CD4-positive, alpha-beta T cell treated with Interferon gamma for 1 hour (primary cell): ENCODE results near the gene GPR26.
"Not testable (repeated sequence)": the region's sequence is repeated elsewhere in the genome, so short reads cannot be mapped to it uniquely, and the experiment has no call there.

Experiments used
- DNase-seq: peaks from one replicate; pipeline ENCODE4 v3.0.0-alpha.2; 2020

GPR26 gene

DNA sequence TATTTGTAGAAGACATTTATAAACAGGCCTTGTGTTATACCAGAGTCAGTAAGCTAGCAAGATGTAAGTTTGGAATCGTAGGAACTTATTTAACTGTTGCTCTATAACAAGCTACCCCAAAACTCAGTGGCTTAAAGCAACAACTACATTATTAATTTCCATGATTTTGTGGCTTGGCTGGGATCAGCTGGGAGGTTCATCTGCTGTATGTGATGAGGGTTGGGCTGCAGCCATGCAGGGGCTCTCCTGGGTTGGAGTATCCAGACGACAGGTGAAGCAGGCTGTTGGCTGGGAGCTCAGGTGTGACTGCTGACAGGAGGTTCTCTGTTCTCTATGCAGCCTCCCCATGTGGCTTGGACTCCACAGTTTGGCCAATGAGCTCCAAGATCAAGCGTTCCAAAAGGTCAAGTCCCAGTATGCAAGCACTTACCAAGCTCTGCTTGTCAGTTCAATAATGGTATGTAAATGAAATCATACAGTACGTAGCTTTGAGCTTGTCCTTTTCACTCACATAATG, 52.4 kb downstream of the GPR26 start:
- DNase-seq = no peak

DNA sequence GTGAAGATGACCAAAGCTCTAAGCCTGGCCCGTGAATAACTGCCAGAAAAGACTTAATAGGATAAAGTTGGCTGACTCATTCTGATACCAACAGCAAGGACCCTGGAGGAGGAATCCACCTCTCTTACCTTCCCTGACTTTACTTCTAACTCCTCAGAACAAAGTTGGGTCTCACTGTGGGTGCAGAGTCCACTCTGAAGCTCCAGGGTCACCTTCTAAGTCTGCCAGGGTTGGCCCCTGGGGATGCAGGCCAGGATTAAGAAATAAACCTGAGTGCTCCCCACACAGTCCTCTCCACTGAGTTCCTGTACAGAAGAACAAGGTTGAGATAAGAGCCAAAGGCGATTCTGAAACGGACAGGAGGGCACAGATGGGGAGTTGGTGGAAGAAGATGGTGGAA, 54.4 kb downstream of the GPR26 start:
- DNase-seq = no peak

DNA sequence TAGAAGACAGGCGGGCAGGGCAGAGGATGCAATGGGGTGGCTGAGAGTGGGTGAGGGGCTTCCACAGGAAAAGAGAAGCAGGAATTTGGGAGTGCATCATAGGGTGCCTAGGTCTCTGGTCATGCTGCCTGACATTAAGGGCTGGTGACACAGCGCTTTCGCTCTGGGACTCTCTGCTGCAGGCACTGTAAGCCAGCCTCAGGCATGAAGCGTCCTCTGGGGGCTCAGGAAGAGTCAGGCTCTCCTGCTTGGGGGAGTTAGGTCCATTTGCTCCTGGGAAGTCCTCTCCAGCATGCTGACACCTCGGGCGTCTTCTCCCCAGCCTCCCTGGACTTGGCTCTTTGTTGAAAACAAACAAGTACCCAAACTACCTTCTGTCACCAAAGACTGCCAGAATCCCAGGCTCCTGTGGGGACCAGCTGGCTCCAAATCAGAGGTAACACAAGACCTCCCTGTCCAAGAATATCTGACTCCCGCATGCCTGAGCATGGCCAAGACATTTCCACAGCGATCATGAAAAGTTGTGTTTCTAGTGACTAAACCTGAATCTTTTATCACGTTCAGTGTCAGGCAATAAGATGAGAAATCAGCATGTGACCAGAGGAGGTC, 55.4 kb downstream of the GPR26 start:
- no peak for DNase-seq

DNA sequence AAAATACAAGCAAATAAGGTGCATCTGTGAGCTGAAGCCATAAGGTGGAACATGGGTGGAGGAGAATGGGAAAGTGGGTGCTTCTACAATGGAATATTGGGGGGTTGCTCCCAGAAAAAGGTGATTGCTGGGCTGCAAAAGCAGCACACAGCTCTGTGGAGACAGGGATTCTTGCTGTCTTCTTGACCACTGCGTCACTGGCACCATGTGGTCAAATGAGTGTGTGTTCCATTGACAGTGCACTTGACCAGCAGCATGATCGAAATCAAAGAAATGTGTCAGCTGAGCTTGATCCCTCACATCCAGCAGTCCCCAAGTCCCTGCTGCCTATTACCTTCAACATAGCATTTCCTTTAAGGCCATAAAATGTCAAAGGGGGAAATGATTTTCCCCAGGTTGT, 56.2 kb downstream of the GPR26 start:
- no peak for DNase-seq

DNA sequence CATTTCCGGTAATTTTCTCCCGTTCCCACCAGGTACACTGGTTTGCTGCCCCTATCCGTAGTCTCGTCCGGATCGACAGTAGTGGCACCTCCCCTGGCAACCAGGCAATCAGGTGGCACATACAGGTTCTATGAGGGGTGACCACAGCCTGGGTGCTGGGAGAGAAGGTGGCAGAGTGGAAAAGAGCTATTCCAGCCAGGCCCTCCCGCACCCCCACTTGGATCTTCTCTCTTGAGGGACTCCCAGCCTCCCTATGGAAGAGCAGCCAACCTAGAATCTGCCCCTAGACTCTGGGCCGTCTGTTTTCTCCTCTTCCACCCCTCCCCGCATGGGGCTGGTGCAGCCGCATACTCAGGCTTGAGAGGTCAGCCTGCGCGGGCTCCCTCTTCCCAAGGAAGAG, 58.6 kb downstream of the GPR26 start:
- DNase-seq = no peak

DNA sequence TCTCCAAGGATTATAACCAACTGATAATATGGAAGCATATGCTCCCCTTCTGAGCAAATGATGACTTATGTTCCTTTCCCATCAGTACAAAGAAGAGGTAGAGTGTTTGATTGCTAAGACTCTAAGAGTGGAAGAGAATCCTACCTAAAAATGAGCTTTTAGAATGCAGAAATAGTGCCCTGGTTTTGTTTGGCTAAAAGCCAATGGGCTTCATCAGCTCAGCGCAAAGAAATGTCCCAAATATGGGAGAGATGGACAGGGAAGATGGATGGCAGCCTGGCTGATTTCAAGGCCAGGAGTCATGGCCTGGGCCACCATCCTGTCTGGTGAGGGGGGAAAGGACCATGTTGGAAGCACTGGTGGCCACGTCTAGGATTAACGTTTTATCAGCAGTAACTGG, 60.2 kb downstream of the GPR26 start:
- DNase-seq = no peak

DNA sequence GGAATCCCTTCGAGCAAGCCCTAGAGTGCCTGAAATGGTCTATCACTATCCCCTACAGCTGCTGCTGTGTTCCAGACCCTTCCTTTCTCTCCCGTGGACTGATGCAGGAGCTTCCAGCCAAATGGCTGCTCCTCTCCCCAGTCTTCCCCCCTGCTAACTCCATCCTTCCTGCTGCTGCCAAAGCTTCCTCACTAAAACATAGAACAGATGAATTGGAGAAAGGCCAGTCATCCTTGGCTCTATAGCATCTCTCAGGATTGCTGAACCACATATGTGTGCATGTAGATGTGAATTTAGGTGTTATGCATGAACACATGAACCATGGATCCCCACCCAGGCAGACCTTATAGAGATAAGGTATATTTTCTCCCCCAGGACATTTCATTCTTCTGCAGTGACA, 60.7 kb downstream of the GPR26 start:
- no peak for DNase-seq

DNA sequence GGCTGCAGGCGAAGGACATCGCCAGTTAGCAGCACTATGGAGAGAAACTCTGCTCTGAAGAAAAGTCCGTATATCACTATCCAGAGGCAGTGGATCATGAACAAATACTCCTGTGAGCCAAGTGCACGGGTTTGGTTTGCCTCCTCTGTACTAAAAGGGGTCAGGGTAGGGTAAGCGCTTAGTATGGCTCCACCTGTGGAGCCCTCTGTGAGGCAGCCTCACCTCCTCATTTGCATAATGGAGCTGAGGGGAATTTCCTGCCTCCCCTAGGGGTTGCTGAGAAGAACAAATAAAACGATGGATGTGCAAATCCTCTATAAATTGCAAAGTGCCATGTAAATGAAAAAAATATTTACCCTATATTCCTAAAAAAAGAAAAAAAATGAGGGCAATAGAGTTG, 63.4 kb downstream of the GPR26 start:
- DNase-seq = no peak

DNA sequence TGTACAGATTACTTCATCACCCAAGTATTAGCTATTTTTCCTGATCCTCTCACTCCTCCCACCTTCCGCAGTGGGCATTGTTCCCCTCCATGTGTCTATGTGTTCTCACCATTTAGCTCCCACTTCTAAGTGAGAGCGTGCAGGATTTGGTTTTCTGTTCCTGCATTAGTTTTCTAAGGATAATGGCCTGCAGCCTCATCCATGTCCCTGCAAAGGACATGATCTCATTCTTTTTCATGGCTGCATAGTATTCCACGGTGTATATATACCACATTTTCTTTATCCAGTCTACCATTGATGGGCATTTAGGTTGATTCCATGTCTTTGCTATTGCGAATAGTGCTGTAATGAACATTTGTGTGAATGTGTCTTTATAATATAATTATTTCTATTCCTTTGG, 70.8 kb downstream of the GPR26 start:
- DNase-seq = not testable (repeated sequence)

DNA sequence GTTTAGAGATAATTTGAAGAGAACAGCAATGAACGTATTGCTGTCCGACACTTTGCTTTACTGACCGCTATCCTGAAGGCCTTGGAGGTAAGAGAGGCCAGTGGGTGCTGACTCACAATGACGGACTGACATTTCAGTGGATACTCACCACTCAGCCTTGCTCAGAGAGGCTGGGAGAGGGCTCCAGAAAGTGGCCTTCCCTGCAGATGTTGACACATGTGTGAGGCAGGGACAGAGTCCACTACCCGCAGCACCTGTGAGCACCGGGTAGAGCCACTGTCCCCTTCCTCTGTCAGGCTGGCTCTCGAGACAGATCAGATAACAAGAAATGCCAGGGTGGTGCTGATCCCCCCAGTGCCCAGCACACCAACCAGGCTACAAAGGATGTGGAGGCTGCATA, 75.0 kb downstream of the GPR26 start:
- DNase-seq = no peak

DNA sequence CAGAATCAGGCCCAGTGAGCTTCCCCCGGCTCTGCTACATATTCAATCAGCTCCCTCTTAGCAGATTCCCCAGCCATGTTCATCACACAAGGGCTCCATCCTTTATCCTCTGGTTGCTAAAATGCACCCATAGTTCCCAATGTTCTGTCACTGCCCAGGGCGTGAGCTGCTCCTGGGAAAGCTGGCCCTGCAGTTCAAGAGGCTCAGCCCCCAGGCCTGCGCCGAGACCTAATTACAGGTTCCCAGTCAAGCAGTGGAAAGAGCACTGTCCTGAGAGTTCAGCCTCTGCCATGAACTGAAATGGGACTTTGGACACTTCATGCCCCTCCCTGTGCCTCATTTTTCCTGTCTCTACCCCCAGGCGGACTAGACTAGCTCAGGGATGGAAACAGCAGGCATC, 75.6 kb downstream of the GPR26 start:
- DNase-seq = no peak

DNA sequence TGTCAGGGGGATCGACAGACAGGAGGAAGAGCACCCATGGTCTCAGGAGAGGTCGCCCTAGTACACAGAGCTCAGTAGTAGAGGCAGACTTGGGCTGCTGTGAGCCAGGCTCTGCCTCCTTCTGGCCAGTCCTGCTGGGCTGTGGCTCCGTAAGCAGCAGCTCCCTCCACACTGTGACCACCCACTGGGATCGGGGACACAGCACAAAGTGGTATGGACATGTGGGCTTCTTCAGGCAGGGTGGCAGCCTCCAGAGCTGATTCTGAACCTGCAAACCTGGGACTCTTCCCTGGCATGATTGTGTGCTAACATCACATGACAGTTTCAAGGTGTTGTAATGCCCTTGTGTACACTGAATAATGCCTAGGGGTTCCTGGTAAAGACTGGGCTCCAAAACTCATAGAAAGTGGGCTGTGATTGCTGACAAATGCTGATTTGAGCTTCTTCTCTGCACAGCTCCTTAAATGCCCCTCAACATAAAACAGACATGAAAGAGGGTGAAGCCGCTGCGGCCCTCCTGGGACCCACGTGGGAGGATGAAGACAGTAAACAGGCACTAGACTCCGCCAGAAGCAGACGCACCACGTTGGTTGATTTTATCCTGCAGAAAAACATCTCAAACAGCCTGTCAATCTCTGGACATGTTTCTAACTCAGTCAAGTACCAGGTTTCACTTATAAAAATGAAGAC, 76.7 kb downstream of the GPR26 start:
- no peak for DNase-seq

DNA sequence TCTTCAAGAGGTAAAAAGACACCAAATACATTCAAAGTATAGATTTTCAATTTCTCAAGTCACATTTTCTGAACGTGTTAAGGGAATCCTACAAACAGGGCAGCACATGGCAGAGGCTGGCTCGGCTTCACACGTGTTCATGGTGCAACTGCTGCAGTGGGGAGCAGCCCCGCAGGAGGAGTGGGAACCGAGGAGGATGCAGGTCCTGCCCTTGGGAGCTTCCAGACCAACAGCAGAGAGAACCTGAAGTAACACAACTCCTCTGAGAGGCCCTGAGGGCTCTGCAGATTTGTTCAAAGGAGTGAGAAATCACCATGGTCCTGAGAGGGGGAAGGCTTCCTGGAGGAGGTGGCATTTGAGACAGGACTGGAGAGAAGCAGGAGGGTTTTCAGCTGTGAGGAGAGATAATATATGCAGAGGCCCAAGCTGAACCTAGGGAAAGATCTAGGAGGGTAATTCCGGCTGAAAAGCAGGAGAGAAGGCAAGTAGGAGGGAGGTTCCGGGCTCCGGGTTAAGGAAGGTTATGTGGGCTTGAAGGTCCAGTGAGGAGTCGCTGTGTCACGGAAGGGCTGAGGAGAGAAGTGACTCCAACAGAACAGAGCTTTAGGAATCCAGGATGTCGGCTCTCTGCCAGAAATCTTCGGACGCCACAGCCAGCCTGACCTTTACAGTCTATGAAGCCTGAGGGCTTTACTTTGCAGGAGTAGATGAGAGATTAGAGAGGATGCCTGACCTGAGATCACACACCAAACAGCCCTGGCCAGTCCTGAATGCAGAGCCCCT, 77.5 kb downstream of the GPR26 start:
- no peak for DNase-seq

DNA sequence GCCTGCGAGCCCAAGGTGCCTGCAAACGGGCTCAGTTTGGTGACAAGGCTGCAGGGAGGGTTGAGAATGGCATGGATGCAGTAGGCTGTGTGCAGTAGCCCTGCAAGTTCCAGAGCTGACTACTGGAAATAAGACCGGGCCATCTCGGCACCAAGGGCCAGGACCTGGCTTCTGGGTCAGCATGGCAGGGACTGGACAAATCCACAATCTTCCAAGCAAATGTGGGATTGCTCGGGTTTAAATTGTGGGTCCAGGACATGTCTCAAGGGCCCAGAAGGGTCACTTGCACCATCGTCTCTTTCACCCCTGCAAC, 78.0 kb downstream of the GPR26 start:
- no peak for DNase-seq
